ENCODE measurements around the gene DIS3L2.

GRCh38 chr2:232374356-232374755 is 412.8 kb downstream of the DIS3L2 start:
- TF ChIP-seq JUNB (IDR thresholded peaks at IDR 0.05; ENCODE audit: unreplicated experiment) (no peak), EZH2 (IDR thresholded peaks at IDR 0.05; ENCODE audit: low read depth, unreplicated experiment) (no peak), ETS1 (IDR thresholded peaks at IDR 0.05) (no peak), CREB1 (CRISPR knock-in tag; IDR thresholded peaks at IDR 0.05; ENCODE audit: low read depth) (no peak), CTCF (conservative IDR thresholded peaks at IDR 0.05; ENCODE audit: low read depth in 2 of 2) (no peak), POLR2AphosphoS5 (IDR thresholded peaks at IDR 0.05; ENCODE audit: low read depth) (no peak), STAT1 (IDR thresholded peaks at IDR 0.05; ENCODE audit: unreplicated experiment) (no peak), ZNF331 (CRISPR knock-in tag; IDR thresholded peaks at IDR 0.05; ENCODE audit: low read depth) (no peak), REST (IDR thresholded peaks at IDR 0.05; ENCODE audit: unreplicated experiment) (no peak), EZH2phosphoT487 (IDR thresholded peaks at IDR 0.05; ENCODE audit: unreplicated experiment) (no peak)
